ENCODE measurements around the gene MSMO1.

DNA sequence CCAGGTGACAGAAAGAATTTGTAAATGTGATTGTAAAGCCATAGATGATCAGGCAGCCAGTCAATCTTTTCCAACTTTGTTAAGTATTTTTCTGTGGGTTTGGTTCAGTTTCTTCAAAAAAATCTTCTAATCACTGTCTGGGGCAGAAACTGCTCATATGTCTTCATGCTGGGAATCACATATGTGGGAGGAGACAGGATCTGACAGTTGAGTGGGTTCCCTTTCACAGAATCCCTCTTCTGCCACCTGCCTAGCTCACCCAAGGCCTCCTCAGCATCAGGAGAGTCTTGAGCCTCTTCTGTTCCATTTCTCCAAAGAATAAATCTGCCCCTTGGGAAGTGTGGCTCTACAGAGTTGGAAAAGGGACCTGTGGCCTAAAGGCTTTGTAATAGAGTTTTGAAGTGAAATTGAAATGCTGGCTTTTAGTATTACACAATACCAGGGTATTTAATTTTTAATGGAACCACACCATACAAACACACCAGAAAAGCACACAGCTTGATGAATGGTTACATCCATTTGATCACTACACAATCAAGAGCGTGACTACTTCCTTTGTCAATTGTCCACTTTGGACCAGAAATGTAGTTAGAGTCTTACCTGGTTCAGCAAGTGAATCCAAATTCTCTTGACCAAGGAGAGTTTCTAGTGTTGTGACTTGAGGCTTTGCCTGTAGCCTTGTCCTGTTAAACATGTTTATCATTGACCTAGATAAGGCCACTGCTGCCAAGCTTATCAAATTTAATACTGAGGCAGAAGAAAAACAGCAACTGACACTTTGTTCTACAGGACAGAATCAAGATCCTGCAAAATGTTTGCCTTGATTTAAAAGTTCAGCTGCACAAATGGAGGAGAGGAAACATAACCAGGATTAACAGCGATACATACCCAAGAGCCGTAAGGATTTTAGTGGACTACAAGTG lies 20.4 kb downstream of the MSMO1 start:
- TF ChIP-seq CTCF (optimal IDR thresholded peaks at IDR 0.05 in 1 of 3, IDR thresholded peaks at IDR 0.05 in 1 of 3, conservative IDR thresholded peaks at IDR 0.05 in 1 of 3; ENCODE audit: extremely low read depth in 1 of 3, insufficient read depth in 2 of 3, low read length in 3 of 3) (no peak), EZH2 (IDR thresholded peaks at IDR 0.05; ENCODE audit: low read length) (no peak)
